GM12873 (cell line): ENCODE results near the gene MSI2.

ENCODE experiments used
- TF ChIP-seq, protein P1 (sequence below): IDR thresholded peaks from 2 replicates; pipeline ENCODE4 v1.5.1; 2012; ENCODE audit warnings: low read depth, mild to moderate bottlenecking, moderate library complexity, low read length, control low read depth; ENCODE audit not compliant: insufficient read depth; ENCODE audit errors: missing control alignments

MSI2 gene

DNA sequence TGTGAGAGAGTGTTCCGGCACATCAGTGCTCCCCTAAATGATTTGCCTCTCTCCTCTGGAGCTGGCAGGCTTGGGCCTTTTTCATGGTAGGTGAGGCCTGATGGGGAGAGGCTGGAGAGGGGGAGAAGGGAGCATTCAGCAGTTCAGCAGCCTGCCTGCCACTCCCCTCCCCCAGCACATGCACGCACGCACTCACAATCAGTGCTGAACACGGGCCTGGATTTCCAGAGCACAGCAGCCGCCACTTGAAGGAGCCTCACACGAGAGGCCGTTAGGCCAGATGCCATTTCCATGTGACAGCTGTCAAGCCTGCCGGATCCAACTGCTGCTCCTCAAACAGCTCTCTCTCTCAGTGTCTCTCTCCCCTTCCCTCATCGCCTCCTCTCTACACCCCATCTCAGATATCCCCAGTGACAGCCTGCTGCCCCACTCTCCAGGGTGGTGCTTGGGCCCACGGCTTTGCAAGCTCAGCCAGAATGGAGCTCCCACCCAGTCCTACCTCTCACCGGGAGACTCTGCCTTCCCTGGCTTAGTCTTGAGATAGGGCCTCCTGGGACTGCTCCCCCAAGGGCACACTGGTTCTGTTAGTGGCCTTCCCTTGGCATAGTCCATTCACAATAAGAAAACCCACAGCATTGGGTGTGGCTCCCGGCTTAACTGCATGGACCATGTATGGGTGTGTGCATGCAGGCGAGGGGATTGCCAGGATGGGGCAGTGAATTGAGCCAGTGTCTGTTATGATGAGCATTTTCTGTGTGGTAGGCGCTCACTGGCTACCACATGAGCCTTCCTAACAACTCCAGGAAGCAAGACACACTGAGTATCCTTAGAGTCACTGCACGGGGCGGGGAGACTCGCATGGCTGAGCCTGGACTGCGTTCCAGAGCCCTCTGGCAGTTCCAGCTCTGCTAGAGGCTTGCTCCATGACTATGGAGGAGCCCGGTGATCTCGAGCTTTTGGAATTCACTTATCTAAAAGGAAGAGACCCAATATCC lies 262.6 kb downstream of the MSI2 start:
- TF ChIP-seq, protein P1, sequence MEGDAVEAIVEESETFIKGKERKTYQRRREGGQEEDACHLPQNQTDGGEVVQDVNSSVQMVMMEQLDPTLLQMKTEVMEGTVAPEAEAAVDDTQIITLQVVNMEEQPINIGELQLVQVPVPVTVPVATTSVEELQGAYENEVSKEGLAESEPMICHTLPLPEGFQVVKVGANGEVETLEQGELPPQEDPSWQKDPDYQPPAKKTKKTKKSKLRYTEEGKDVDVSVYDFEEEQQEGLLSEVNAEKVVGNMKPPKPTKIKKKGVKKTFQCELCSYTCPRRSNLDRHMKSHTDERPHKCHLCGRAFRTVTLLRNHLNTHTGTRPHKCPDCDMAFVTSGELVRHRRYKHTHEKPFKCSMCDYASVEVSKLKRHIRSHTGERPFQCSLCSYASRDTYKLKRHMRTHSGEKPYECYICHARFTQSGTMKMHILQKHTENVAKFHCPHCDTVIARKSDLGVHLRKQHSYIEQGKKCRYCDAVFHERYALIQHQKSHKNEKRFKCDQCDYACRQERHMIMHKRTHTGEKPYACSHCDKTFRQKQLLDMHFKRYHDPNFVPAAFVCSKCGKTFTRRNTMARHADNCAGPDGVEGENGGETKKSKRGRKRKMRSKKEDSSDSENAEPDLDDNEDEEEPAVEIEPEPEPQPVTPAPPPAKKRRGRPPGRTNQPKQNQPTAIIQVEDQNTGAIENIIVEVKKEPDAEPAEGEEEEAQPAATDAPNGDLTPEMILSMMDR: no peak

DNA sequence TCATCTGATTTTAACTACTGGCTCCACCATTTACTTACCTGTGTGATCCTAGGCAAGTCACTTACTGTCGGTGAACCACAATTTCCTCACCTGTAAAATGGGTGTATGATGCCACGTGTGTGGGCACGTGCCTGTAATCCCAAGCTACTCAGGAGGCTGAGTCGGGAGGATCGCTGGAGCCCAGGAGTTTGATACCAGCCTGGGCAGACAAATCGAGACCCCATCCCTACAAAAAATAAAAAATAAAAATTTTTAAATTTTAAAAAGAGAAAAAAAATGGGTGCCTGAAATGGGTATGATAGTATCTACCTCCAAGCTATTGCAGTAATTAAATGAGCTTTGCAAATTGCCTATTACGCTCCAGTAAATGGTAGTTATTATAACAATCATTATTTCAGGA lies 263.5 kb downstream of the MSI2 start:
- TF ChIP-seq, protein P1: no peak

DNA sequence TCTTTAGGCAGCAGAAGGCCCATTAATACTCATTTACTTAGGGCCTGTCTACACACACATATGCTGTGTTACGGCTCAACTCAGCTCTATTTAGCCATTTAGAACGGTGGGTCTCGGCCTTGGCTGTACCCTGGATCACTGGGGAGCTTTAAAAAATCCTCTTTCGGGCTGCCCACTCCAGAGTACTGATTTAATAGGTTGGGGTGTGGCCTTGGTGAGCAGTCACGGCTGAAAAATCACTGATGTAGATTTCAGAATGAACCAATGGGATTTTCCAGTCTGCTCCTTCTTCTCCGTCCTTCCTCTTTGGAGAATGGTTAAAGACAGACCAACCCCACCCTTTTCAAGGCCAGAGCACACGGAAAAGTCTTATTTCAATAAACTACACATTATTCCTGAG lies 265.3 kb downstream of the MSI2 start:
- TF ChIP-seq, protein P1: no peak

DNA sequence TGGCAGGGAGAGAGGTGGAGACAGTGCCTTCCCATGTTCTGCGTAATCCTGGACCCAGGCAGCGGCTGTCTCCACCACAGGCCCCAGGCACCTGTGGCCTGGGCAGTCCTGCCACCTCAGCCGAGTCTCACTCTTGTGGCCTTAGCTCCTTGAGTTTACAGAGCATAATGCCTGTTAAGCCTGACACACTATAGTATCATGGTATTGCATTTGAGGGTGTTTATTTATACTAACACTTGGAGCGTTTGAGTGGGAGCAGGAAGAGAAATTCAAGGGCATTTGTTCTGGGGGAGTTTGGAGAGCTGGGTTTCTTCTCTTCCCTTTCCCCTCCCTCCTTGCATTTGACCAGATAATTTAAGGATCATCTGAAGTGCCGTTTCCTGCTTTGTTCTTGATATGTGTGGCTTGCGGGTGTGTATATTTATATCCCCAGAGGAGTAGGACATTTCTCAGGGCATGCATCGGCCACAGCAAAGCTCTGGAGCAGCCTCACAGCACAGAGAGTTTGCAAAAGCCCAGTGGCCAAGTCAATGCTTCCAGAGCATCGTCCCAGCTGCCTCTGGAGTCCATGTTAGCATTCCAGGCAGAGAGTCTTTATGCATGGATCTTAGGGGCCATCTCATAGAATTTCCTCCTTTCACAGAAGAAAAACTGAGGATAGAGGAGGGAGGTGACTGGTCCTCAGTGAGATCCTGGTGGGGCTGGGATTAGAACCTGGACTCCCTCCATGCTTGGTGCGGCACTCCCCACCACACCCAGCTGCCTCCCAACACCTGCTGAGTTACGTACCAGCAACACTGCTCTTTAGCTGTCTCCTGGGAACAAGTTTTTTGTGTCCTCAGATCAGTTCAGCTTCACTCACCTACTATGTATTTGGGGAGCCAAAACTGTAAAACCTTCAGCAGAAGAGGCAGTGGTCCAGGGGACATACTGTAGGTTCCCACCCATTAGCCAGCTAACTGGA lies 266.0 kb downstream of the MSI2 start:
- TF ChIP-seq, protein P1: no peak

DNA sequence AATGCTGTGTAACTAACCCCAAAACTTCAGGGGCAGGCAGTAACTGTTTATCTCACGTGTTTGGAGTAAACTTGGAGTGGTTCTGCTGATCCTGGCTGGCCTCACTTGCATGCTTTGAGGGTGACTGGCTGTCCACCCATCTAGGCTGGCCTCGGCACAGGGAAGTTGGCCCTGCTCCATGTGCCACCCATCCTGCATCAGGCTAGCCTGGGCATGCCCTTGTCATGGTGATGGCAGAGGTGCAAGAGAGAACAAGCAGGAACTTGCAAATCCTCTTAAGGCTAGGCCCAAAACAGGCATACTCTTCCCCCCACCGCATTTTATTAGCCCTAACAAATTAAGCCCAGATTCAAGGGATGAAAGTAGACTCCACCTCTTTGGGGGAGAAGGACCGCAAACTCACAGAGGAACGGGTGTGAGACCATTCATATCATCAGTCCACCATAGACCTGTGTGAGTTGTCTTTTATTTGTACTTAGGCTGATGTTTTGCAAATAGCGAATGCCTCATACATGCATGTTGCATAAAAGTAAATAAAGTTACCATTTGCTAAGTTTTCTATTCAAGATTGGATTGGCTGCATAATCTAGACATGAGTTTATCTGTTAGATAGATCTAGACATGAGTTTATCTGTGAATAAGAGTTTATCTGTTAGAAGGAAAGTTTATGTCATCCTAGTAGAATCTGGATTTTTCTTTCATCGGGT lies 267.8 kb downstream of the MSI2 start:
- TF ChIP-seq, protein P1: no peak

DNA sequence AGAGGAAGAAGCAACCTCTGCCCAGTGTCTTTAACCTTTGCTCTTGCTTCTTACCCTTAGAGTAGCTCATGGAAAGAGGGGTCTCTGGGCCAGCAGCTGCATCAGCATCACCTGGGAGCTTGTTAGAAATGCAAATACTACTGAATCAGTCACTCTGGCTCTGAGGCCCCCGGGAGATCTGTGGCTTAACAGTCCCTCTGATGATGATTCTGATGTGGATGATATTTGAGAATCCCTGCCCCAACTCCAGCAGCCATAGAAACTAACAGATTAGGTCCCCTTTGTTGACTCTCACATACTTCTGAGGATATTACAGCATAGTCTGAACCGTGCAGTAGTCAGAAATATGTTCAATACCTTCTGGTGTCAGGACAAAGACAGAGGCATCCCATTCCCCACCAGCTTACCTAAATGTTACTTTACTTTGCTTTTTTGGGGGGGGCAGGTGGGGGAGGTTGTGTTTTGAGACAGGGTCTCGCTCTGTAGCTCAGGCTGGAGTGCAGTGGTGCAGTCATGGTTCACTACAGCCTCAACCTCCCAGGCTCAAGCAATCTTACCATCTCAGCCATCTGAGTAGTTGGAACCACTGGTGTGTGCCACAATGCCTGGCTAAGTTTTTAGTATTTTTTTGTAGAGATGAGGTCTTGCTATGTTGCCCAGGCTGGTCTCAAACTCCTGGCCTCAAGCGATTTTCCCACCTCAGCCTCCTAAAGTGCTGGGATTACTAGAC lies 268.7 kb downstream of the MSI2 start:
- TF ChIP-seq, protein P1: no peak
